GM18873 (cell line): Measurements from ENCODE around the gene EP300.
"Not testable (repeated sequence)": the region's sequence is repeated elsewhere in the genome, so short reads cannot be mapped to it uniquely, and the experiment has no call there.

Experiments
- ATAC-seq: cut with Tn5 transposase; IDR thresholded peaks from one replicate; pipeline ENCODE4 v1.9.1; 2021; ENCODE audit warnings: mild to moderate bottlenecking, moderate library complexity, moderate number of reproducible peaks; ENCODE audit not compliant: unreplicated experiment, low FRiP score

Gene EP300

DNA sequence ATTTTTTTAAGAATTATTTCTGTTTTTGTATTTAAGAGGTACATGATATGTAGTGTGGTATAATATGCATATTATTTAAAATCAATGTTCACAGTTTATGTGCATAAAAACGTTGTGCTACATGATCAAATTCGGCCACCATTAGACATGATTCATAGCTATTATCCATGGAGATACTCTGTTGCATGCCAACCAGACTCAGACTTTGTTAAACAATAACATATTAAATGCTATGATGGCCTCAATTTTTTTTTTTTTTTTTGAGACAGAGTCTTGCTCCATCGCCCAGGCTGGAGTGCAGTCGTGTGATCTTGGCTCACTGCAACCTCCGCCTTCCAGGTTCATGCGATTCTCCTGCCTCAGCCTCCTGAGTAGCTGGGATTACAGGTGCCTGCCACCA, 53.5 kb downstream of the EP300 start:
- ATAC-seq = not testable (repeated sequence)

DNA sequence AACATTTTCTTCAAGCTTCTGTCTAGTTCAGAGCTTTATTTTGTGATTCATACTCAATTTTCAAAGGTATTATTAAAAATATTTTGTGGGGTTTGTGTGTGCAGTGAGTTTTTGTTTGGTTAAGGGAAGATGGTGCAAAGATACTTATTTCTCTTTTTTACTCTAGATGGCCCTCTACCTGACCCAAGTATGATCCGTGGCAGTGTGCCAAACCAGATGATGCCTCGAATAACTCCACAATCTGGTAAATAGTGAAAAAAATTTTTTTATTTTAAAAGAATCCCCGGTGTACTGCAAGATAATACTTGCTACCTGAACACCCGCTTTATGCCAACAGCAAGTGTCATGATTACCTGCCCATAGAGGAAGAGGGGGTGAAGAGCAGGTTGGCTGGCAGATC, 54.2 kb downstream of the EP300 start:
- no peak for ATAC-seq

DNA sequence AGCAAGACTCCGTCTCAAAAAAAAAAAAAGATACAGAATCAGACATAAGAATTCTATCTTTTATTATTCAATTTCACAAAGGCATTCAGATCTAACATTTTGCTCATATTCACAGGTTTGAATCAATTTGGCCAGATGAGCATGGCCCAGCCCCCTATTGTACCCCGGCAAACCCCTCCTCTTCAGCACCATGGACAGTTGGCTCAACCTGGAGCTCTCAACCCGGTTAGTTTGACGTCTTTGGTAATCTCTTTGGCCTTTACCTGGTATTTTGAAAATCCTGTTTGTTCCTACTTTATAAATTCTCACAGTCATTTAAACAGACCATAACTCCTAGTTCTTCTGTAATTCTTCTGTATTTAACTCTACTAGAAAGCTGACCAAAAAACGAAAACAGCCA, 55.3 kb downstream of the EP300 start:
- ATAC-seq = no peak

DNA sequence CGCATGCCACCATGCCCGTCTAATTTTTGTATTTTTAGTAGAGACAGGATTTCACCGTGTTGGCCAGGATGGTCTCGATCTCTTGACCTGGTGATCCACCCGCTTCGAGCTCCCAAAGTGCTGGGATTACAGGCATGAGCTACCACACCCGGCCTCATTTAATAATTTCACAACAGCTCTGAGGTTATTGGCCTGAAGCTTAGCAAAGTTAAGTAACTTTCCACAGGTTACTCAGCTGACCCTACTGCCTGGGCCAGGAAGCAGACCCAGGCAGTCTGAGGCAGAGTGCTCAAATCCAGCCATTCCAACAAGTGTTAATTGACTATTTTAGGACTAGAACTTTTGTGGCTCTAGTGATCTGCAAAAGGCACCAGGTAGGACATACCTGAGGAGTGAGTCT, 60.5 kb downstream of the EP300 start:
- no peak for ATAC-seq

DNA sequence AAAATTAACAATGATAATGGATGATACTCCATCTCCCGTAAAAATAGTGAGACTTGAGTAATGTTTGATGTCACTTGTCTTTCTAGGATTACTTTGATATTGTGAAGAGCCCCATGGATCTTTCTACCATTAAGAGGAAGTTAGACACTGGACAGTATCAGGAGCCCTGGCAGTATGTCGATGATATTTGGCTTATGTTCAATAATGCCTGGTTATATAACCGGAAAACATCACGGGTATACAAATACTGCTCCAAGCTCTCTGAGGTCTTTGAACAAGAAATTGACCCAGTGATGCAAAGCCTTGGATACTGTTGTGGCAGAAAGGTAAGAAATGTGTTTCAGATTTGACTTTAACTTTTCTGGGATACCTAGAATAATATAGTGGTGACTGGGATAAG, 64.7 kb downstream of the EP300 start:
- ATAC-seq = no peak

DNA sequence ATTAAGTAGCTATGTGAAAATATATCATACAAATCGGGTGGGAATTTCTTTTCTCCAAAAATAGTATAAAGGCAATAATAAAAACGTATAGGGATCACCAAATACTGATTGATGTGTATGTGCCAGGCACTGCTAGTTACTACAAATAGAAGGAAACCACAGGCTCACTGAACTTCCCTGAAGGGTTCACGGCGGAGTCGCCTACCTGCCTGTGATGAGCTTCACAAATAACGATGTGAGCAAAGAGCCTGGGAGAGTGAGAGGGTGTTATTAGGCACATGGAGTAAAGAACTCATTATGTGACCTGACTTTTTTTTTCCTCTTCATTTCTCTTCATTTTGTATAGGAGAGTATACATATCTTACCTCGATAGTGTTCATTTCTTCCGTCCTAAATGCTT, 76.8 kb downstream of the EP300 start:
- no peak for ATAC-seq

DNA sequence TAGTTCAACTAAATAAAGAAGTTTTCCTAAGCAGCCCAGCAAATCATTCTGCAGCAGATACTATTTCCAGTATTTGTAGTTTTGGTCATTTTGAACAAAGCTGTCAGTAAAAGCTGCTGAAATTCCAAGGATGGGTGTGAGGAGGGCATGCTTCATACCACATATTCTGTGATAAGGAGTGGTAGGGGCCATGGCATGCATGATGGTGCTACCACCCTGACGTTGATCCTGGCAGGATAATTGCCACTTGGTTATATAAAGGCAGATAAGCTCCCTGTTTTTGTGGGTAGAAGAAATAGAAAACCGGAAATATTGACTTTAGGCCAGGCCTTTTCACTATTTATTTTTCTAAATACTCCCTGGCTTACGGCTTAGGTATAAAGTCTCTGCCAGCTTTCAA, 79.6 kb downstream of the EP300 start:
- no peak for ATAC-seq

DNA sequence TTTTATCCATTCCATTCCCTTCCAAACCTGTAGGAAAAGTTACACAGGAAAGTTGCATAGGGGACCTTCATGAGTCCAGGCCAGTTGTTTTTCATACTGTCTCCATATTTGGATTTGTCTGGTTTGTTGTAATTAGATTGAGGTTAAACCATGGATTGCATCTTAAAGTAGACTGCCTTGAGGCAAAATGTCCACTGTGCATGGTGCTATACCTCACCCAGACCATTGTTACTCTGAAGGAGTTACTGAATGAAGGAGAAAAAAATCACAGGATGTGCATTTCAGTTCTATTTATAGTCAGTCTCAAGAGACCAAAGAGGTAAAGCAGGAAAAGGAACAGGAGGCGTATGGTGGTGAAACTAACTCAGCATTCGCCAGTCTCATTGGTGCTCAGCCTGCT, 83.2 kb downstream of the EP300 start:
- ATAC-seq = no peak

DNA sequence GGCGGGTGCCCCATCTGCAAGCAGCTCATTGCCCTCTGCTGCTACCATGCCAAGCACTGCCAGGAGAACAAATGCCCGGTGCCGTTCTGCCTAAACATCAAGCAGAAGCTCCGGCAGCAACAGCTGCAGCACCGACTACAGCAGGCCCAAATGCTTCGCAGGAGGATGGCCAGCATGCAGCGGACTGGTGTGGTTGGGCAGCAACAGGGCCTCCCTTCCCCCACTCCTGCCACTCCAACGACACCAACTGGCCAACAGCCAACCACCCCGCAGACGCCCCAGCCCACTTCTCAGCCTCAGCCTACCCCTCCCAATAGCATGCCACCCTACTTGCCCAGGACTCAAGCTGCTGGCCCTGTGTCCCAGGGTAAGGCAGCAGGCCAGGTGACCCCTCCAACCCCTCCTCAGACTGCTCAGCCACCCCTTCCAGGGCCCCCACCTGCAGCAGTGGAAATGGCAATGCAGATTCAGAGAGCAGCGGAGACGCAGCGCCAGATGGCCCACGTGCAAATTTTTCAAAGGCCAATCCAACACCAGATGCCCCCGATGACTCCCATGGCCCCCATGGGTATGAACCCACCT, 84.7 kb downstream of the EP300 start:
- no peak for ATAC-seq

DNA sequence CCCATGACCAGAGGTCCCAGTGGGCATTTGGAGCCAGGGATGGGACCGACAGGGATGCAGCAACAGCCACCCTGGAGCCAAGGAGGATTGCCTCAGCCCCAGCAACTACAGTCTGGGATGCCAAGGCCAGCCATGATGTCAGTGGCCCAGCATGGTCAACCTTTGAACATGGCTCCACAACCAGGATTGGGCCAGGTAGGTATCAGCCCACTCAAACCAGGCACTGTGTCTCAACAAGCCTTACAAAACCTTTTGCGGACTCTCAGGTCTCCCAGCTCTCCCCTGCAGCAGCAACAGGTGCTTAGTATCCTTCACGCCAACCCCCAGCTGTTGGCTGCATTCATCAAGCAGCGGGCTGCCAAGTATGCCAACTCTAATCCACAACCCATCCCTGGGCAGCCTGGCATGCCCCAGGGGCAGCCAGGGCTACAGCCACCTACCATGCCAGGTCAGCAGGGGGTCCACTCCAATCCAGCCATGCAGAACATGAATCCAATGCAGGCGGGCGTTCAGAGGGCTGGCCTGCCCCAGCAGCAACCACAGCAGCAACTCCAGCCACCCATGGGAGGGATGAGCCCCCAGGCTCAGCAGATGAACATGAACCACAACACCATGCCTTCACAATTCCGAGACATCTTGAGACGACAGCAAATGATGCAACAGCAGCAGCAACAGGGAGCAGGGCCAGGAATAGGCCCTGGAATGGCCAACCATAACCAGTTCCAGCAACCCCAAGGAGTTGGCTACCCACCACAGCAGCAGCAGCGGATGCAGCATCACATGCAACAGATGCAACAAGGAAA, 85.4 kb downstream of the EP300 start:
- no peak for ATAC-seq

DNA sequence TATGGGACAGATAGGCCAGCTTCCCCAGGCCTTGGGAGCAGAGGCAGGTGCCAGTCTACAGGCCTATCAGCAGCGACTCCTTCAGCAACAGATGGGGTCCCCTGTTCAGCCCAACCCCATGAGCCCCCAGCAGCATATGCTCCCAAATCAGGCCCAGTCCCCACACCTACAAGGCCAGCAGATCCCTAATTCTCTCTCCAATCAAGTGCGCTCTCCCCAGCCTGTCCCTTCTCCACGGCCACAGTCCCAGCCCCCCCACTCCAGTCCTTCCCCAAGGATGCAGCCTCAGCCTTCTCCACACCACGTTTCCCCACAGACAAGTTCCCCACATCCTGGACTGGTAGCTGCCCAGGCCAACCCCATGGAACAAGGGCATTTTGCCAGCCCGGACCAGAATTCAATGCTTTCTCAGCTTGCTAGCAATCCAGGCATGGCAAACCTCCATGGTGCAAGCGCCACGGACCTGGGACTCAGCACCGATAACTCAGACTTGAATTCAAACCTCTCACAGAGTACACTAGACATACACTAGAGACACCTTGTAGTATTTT, 86.1 kb downstream of the EP300 start:
- no peak for ATAC-seq

DNA sequence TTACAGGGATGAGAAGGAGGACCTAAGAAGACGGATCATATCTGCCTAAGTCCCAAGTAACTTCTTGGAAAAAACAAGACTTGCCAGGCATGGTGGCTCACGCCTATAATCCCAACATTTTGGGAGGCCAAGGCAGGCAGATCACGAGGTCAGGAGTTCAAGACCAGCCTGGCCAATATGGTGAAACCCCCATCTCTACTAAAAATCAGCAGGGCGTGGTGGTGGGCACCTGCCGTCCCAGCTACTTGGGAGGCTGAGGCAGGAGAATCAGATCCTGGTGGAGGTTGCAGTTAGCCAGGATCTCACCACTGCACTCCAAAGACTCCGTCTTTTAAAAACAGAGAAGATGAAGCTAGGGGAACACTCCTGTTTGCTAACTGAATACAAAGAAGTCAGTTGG, 88.0 kb downstream of the EP300 start:
- not testable (repeated sequence) for ATAC-seq

DNA sequence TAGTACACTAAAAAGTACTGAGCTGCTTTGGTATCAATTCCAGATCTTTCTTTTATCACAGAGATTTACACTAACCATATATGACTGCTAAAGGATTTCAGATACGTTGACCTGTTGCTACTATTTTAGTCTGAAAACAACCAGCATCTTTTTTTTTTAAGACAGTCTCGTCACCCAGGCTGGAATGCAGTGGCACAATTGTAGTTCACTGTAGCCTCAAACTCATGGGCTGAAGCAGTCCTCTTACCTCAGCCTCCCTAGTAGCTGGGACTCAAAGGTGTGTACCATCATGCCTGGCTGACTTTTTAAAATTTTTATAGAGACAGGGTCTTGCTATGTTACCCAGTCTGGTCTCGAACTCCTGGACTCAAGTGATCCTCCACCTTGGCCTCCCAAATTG, 88.5 kb downstream of the EP300 start:
- no peak for ATAC-seq

DNA sequence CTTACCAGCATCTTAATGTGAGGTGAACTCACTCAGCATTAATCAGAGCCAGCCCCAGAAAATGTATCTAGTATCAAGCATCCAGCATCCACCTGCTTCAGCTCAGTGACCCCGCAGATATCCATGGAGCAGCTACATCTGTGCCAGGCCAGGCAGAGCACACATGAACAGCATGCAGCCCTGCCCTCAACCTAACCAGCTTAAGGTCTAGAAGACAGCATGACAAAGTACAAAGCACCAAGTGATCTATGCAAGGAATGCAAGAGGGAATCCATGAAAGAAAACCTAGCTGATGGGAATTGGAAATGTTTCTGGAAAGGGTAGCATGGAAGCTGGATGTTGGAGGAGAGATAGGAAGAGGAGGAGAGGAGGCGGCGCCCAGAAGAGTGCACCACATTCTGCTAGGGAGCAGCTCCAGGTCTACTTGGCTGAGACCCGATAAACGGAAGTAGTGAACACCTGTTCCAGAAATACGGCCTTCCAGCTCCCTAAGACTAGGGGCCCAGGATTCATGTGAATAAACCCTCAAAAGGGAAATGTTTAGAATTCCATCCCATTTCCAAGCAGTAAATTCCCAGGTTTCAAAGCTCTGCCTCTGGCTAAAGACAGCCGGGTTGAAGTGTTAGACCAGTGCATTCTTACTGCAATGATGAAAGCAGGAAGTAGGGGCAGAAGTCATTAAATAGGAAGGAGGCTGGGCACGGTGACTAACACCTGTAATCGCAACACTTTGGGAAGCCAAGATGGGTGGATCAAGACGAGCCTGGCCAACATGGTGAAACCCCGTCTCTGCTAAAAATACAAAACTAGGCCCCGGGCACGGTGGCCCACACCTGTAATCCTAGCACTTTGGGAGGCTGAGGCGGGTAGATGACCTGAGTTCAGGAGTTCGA, 89.2 kb downstream of the EP300 start:
- no peak for ATAC-seq

DNA sequence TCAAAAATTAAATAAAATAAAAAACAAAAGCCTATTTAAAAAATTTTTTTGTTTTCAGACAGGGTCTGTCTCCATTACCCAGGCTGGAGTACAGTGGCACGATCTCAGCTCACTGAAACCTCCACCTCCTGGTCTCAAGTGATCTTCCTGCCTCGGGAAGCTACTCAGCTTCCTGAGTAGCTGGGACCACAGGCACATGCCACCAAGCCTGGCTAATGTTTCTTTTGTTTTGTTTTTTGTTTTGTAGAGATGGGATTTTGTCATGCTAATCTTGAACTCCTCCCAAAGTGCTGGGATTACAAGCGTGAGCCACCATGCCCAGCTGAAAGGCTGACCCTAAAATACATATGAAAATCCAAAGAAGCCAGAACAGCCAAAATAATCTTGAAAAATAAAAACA, 92.3 kb downstream of the EP300 start:
- no peak for ATAC-seq

DNA sequence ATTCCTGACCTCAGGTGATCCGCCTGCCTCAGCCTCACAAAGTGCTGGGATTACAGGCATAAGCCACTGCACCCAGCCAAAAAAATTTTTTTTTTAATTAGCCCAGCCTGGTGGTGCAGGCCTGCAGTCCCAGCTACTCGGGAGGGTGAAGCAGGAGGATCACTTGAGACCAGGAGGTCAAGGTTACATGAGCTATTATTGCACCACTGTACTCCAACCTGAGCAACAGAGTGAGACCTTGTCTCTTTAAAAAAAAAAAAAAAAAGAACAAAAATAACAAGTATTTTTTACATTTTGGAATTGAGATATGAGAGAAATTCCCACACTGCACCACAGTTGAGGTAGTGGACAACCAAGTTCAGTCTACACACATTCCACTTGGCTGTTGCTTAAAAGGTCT, 99.1 kb downstream of the EP300 start:
- ATAC-seq = no peak

DNA sequence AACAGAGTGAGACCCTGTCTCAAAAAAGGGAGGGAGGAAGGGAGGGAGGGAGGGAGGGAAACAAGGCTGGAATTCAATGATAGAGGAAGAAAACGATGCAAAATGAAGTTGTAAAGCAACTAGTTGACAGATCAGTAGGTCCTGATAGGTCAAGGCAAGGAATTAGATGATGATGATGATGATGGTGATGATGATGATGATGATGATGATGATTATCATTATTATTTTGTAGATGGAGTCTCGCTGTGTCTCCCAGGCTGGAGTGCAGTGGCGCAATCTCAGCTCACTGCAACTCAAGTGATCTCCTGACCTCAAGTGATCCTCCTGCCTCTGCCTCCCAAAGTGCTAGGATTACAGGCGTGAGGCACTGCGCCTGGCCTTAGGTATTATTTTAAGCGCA, 101.4 kb downstream of the EP300 start:
- ATAC-seq = no peak

DNA sequence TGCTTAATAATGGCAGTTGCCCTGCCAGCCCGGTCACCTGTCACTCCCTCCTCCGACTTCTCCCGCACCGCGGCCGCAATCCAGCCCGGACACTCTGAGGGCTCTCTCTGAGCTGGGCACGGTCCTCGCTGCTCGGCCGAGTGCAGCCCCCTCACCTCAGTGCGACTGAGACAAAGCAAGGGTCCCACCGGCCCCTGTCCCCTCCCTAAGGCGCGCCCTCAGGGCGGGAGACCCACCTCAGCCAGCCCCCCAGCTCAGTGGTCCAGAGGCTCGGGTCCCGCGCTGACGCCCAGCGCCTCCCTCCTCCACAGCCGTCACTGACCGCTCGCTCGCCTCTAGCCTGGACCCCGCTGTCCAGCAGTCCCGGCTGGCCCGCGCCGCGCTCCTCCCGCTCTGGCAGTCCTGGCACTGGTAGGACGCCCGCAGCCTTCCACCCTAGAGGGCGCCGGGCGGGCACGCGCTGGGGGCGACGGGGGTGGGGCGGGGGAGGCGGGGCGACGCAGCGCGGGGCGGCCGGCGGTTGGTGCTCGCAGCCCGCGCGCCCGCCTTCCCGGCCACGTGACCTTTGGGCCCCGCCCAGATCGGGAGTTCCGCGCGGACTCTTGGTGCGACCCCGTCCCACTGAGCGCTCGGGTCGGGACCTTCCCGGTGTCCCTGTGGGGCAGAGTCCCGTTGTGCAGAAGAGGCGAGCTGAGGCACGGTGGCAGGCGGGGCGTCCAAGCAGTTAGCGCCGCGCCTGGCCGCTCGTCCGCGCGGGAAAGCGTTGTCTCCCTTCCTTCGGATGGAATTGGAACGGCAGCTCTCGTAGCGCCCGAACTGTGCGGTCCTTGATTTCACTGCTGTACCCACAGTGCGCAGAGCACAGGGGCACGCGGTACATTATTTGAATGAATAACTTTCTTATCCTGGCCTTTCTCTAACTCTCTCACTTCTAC, 104.9 kb downstream of the EP300 start:
- peak; percentile 73 for ATAC-seq

DNA sequence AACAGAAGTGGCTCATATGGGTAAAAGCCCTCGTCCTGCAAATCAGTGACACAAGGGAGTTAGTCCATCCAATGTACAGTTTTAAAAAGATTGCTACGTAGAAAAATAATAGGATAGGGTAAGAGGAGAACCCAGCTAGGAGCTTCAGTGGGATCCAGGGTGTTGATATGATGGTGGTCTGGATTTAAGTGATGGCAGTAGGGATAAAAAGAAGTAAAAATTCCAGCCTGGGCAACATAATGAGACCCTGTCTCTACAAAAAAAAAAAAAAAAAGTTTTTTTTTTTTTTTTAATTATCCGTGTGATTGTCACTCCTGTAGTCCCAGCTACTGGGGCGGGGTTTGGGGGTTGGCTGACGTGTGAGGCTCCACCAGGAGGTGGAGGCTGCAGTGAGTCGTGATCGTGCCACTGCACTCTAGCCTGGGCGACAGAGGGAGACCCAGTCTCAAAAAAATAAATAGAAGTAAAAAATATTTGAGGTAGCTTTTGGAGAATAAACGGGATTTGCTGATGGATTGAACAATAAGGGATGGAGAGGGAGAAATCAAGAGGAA, 105.7 kb downstream of the EP300 start:
- ATAC-seq = no peak

DNA sequence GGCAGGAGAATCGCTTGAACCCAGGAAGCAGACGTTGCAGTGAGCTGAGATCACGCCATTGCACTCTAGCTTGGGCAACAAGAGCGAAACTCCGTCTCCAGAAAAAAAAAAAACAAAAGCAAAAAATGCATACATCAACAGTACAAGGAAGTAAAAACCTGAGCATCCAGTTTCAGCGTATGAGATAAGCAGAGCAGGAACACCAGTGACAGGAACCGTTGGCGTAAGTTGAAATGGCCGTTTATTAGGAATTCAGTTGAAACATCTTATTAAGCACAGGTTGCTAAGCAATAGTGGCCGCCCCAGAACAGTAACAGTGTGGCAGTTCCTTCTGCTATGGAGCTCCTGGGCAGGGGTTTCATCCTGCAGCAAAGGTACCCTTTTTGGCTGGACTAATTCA, 108.7 kb downstream of the EP300 start:
- ATAC-seq = no peak
